KOPT-K1 (cell line): ENCODE results near the gene AKNAD1.
"Not testable (repeated sequence)": the region's sequence is repeated elsewhere in the genome, so short reads cannot be mapped to it uniquely, and the experiment has no call there.

ENCODE experiments used
- H3K27ac ChIP-seq: fragments of 200-600 bp; sonication (generic); 2 replicates; pipeline ENCODE4 v1.5.1; 2016; ENCODE audit warnings: antibody characterized with exemption, mild to moderate bottlenecking, low read depth, low read length; ENCODE audit not compliant: poor library complexity, severe bottlenecking
- H3K36me3 ChIP-seq: fragments of 200-600 bp; sonication (generic); 2 replicates; pipeline ENCODE4 v1.5.1; 2017; ENCODE audit warnings: antibody characterized with exemption, mild to moderate bottlenecking, low read length, moderate library complexity; ENCODE audit not compliant: insufficient read depth
- H3K9me3 ChIP-seq: fragments of 200-600 bp; sonication (generic); 2 replicates; pipeline ENCODE4 v1.5.1; 2017; ENCODE audit warnings: antibody characterized with exemption, low read length, mild to moderate bottlenecking; ENCODE audit not compliant: insufficient read depth, poor library complexity, severe bottlenecking

AKNAD1 gene

GRCh38 chr1:108785880-108786279 lies 71.0 kb downstream of the AKNAD1 start:
- peaks cover 61% of the 10 kb centered on the region for H3K36me3 ChIP-seq
- H3K27ac ChIP-seq = no peak overlapping the region
- H3K9me3 ChIP-seq = peaks cover 34% of the 10 kb centered on the region

- Histone ChIP-seq H3K27ac (no peak overlapping the region), H3K36me3 (peaks cover 61% of the 10 kb centered on the region), H3K9me3 (peaks cover 34% of the 10 kb centered on the region)
Observed at GRCh38 chr1:108785264-108785663, 71.6 kb downstream of the AKNAD1 start.

DNA sequence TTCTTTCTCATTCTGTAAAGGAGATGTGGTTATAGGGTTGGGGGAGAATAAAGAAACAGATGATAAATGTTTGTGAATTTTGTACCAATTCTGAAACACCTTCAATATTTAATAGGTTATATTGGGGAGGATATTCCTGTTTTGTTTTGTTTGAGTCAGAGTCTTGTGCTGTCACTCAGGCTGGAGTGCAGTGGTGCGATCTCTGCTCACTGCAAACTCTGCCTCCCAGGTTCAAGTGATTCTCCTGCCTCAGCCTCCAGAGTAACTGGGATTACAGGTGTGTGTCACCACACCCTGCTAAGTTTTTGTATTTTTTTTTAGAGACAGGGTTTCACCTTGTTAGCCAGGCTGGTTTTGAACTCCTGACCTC lies 75.3 kb downstream of the AKNAD1 start:
- H3K27ac ChIP-seq = not testable (repeated sequence)
- Histone ChIP-seq H3K36me3 (peaks cover 92% of the 10 kb centered on the region), H3K9me3 (peaks cover 32% of the 10 kb centered on the region)

DNA sequence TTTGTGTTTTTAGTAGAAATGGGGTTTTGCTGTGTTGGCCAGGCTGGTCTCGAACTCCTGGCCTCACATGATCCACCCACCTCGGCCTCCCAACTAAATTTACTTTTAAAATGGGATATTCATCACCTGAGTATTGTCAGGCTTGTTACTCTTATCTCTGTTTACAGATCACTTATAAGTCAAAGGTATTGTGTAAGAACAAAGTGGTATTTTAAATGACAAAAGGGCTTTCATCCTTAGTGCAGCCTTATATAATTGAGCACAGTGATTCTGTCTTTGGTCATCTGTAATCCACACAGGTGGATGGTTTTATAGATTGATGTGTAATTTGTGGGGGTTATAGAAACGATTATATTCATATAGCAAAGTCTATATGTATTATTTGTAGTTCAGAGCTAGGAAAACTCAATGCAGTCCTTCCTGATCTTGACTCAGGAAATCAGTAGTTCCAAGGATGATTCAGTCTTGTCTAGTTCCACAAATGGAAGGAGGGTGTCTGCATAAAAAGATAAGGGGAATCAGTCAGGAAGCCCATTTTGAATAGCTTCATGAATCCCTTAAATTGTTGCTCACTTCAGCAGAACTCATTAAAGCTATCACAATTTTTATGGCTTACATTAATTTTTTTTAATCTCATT lies 75.8 kb downstream of the AKNAD1 start:
- Histone ChIP-seq H3K36me3 (peaks cover 92% of the 10 kb centered on the region), H3K9me3 (peaks cover 27% of the 10 kb centered on the region), H3K27ac (no peak overlapping the region)

DNA sequence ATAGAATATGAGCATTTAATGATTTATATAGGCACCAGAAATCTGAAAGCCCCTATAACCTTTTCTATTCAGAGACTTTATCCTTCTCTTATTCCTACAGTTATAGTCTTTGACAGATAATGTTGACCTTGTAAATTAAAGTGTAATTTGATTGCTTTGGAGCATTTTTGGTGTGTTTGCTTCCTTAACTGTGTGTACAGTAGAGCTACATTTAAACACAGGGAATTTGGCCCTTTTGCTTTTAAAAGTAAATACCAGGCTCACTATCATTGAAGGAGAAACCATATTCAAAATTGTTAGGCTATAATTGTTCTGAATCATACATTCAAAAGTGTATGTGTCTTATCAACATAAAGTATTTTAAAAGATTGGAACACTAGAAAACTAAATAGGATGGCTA lies 77.4 kb downstream of the AKNAD1 start:
- Histone ChIP-seq H3K36me3 (peaks cover 90% of the 10 kb centered on the region), H3K27ac (no peak overlapping the region)

DNA sequence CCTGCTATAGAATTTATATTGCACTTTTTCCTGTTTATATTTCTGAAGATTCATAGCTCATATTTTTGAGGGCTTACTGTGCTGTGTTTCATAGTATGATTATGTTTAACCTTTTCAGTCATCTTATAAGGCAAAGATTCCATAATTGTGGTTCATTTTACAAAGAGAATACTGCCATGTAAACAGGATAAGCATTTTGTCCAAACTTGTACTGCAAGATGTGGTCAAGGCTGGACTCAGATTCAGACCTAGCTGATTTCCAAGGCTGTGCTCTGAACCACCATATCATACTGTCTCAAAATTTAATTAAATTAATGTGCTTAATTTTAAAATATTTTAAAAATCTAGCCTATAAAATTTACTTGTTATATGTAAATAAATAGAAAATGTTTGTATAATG lies 79.1 kb downstream of the AKNAD1 start:
- H3K27ac ChIP-seq = no peak overlapping the region
- peaks cover 89% of the 10 kb centered on the region for H3K36me3 ChIP-seq
- no peaks in the 10 kb centered on the region for H3K9me3 ChIP-seq

More for the DNA sequence above, 77.4 kb downstream of the AKNAD1 start:
- peaks cover 11% of the 10 kb centered on the region for H3K9me3 ChIP-seq

DNA sequence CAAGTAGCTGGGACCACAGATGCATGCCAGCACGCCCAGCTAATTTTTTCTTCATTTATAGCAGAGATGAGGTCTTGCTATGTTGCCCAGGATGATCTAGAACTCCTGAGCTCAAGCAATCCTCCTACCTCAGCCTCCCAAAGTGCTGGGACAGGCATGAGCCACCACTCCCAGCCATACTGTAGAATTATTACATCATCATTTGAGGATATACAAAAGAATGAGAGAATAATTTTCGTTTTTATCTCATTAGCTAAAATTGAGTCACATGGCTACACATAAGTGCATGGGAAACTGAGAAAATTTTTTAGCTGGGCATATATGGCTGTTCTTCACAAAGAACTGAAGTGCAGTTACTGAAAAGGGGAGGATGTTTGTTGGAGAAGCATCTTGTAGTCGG lies 89.2 kb downstream of the AKNAD1 start:
- H3K27ac ChIP-seq = no peak overlapping the region
- H3K9me3 ChIP-seq = no peaks in the 10 kb centered on the region
- H3K36me3 ChIP-seq = peaks cover 73% of the 10 kb centered on the region

- no peak overlapping the region for H3K27ac ChIP-seq
- H3K9me3 ChIP-seq = no peaks in the 10 kb centered on the region
- peaks cover 75% of the 10 kb centered on the region for H3K36me3 ChIP-seq
Observed at GRCh38 chr1:108767115-108767514, 89.8 kb downstream of the AKNAD1 start.
